GM18870 (cell line): Measurements from ENCODE around the gene RET.

Source experiments
- ATAC-seq: cut with Tn5 transposase; IDR thresholded peaks from one replicate; pipeline ENCODE4 v1.9.1; 2021; ENCODE audit warnings: moderate library complexity; ENCODE audit not compliant: unreplicated experiment

Gene RET

DNA sequence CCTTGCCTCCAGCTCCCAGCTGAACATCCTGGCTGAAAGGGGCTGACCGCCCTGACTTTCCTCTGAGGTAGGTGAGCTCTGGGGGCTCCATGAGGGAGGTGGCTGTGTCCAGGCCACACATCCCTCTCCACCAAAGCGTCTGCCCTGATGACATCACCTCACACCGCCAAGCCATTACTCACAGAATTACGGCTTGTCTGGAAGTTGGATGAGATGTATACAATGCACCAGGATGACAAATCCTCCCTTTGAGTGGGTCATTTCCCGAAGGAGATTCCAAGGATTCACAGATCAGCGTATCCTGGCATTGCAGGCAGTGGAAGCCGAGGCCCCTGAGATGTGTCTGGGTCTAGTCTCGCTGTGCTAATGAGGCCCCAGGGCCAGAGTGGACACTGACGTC lies 15.1 kb upstream of the RET start:
- no peak for ATAC-seq

GRCh38 chr10:43062402-43063160 lies 14.3 kb upstream of the RET start:
- ATAC-seq, result no peak

- ATAC-seq, result no peak
Observed at GRCh38 chr10:43064331-43065075, 12.4 kb upstream of the RET start.

GRCh38 chr10:43065234-43065633 lies 11.6 kb upstream of the RET start:
- ATAC-seq, result no peak

- no peak for ATAC-seq
Observed at GRCh38 chr10:43065761-43066160, 11.1 kb upstream of the RET start.

- no peak for ATAC-seq
Observed at GRCh38 chr10:43066481-43066880, 10.4 kb upstream of the RET start.

- no peak for ATAC-seq
Observed at GRCh38 chr10:43067391-43068135, 9.3 kb upstream of the RET start.

DNA sequence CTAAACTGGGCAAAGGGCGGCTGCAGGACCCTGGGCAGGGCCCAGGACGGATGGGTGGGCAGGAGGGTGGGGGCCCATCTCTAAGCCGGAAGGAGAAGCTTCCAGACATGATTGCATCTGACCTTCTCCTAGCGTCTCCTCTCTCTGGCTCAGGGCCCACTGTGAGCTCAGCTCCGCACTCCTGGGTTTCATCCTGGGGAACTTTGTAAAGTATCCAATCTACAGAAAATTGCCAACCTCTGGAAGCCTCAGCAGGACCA lies 8.8 kb upstream of the RET start:
- no peak for ATAC-seq

GRCh38 chr10:43068471-43069210 lies 8.2 kb upstream of the RET start:
- ATAC-seq, result no peak

DNA sequence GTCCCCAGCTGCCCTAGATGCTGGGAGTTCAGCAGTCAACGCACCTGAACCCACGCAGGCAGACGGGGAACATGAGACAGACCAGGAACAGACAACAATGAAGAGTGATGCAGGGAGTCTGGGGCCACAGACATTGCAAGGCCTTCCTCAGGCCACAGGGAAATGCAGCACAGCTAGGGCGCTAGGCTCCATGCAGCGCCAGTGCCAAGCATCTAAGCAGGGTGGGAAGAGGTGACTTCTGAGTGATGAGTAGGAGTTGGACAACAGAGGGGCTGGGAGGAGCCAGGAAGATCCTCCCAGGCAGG lies 7.7 kb upstream of the RET start:
- ATAC-seq, result no peak

DNA sequence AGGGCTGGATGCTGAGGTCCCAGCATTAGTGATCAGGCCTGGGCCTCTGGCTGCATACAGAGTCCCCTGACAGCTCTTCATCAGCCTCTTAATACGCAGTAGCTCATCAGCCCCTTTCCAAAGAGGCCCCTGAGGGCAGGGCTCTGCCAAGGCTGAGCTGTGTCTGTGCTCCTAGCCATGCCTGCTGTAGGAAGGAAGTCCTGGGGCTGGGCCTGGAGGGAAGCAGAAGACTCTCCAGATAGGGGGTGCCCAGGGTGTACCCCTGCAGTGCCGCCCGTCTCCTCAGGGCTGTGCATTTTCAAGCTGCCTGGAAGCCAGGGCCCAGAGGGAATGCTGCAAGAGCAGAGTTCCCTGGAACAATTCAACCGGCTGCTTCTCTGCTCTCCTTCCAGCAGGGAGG lies 7.3 kb upstream of the RET start:
- ATAC-seq, result no peak

- ATAC-seq, result no peak
Observed at GRCh38 chr10:43070121-43071085, 6.5 kb upstream of the RET start.

GRCh38 chr10:43071865-43072650 lies 4.8 kb upstream of the RET start:
- no peak for ATAC-seq

- no peak for ATAC-seq
Observed at GRCh38 chr10:43073191-43073590, 3.7 kb upstream of the RET start.

GRCh38 chr10:43073721-43074120 lies 3.1 kb upstream of the RET start:
- ATAC-seq, result no peak

- ATAC-seq, result no peak
Observed at GRCh38 chr10:43074409-43074808, 2.5 kb upstream of the RET start.

GRCh38 chr10:43074827-43075611 lies 1.9 kb upstream of the RET start:
- ATAC-seq, result no peak

GRCh38 chr10:43075612-43076003 lies 1.3 kb upstream of the RET start:
- ATAC-seq, result no peak

GRCh38 chr10:43076311-43076875 lies 476 bp upstream of the RET start:
- no peak for ATAC-seq
